GM12878 (cell line): ENCODE results near the gene CBLN1. TPM values are rescaled to one million over a fixed set of nuclear protein-coding genes. Genes with fewer than 3 reads are reported as not detected.

ENCODE experiments used
- ATAC-seq: fragments of 200-7000 bp; cut with Tn5 transposase; 3 replicates; pipeline ENCODE4 v1.9.1; 2020; ENCODE audit warnings: mild to moderate bottlenecking, moderate library complexity
- BruUV-seq: library from RNA; stranded (reverse); fragments of 400-500 nt; replicated peaks from 2 replicates; lab custom pipeline; 2021; lab: Mats Ljungman, UMichigan
- CTCF ChIA-PET: fragments of 300-600 bp; sonication (Branson Sonifier 250); formaldehyde crosslinking; extraction: SDS; loops from one replicate; lab custom pipeline; 2021; ENCODE audit warnings: inconsistent platforms; lab: Yijun Ruan, JAX
- POLR2A ChIA-PET: fragments of 350-600 bp; formaldehyde crosslinking; extraction: SDS; loops from one replicate; lab custom pipeline; 2021; ENCODE audit warnings: inconsistent platforms; lab: Charles Lee
- RAD21 ChIA-PET: fragments of 300-600 bp; sonication (Branson Sonifier 250); formaldehyde crosslinking; loops from one replicate; lab custom pipeline; 2023; ENCODE audit warnings: antibody characterized with exemption; ENCODE audit not compliant: unreplicated experiment; lab: Charles Lee
- SMC1A ChIA-PET: fragments of 300-600 bp; sonication (Branson Sonifier 250); formaldehyde crosslinking; loops from one replicate; lab custom pipeline; 2023; ENCODE audit not compliant: unreplicated experiment, uncharacterized antibody; lab: Charles Lee
- DNase-seq: peaks from one replicate; pipeline ENCODE4 v3.0.0-alpha.2; 2011; ENCODE audit warnings: low read depth, low spot score
- FAIRE-seq: peaks from 3 replicates; lab custom pipeline; 2011; peaks lifted over from hg19 to GRCh38; lab: Jason Lieb, UNC
- H2AFZ ChIP-seq: 2 replicates; pipeline ENCODE4 v1.6.0; 2011; ENCODE audit warnings: low read depth, low read length, control low read depth; ENCODE audit not compliant: control insufficient read depth
- H3K27ac ChIP-seq: 2 replicates; pipeline ENCODE4 v1.5.1; 2011; ENCODE audit warnings: control low read depth; ENCODE audit not compliant: control insufficient read depth, insufficient read depth
- H3K27me3 ChIP-seq, 2 experiments: replicated peaks in 1 of 2; 2 replicates each; pipeline versions ENCODE4 v1.6.0 to v1.6.1; 2011; ENCODE audit warnings: low read length in 1 of 2; ENCODE audit not compliant: control insufficient read depth in 2 of 2, insufficient read depth in 2 of 2
- H3K36me3 ChIP-seq, 2 experiments: 2 replicates each; pipeline ENCODE4 v1.5.1; 2011; ENCODE audit warnings: low read length in 1 of 2; ENCODE audit not compliant: control insufficient read depth in 2 of 2, insufficient read depth in 2 of 2
- H3K4me1 ChIP-seq: 2 replicates; pipeline ENCODE4 v1.6.1; 2011; ENCODE audit warnings: mild to moderate bottlenecking, low read length, moderate library complexity, mixed read lengths; ENCODE audit not compliant: control insufficient read depth, insufficient read depth
- H3K4me2 ChIP-seq: 2 replicates; pipeline ENCODE4 v1.6.0; 2011; ENCODE audit warnings: control low read depth; ENCODE audit not compliant: control insufficient read depth, insufficient read depth
- H3K4me3 ChIP-seq: fragments of 200-600 bp; sonication (generic); 2 replicates; pipeline ENCODE4 v1.5.1; 2016
- H3K79me2 ChIP-seq: 2 replicates; pipeline ENCODE4 v1.6.0; 2011; ENCODE audit warnings: low read length; ENCODE audit not compliant: control insufficient read depth, insufficient read depth
- H3K9ac ChIP-seq: 2 replicates; pipeline ENCODE4 v1.8.0; 2011; ENCODE audit warnings: low read length, control low read depth, mixed read lengths; ENCODE audit not compliant: control insufficient read depth, insufficient read depth
- H3K9me3 ChIP-seq: replicated peaks from 3 replicates; pipeline ENCODE4 v1.5.1; 2011; ENCODE audit warnings: mild to moderate bottlenecking, low read length; ENCODE audit not compliant: control insufficient read depth, insufficient read depth
- H4K20me1 ChIP-seq: 2 replicates; pipeline ENCODE4 v1.6.0; 2011; ENCODE audit not compliant: control insufficient read depth, insufficient read depth
- JUNB ChIP-seq: IDR thresholded peaks from 2 replicates; pipeline ENCODE4 v1.6.1; 2016; ENCODE audit warnings: antibody characterized with exemption, mild to moderate bottlenecking
- PKNOX1 ChIP-seq: fragments of 450-650 bp; IDR thresholded peaks from 2 replicates; pipeline ENCODE4 v1.6.1; 2016; ENCODE audit warnings: mild to moderate bottlenecking
- ZNF592 ChIP-seq: fragments of 450-650 bp; IDR thresholded peaks from 2 replicates; pipeline ENCODE4 v1.6.1; 2017; ENCODE audit warnings: mild to moderate bottlenecking, moderate library complexity
- ZSCAN29 ChIP-seq: fragments of 450-650 bp; IDR thresholded peaks from 2 replicates; pipeline ENCODE4 v1.6.1; 2017; ENCODE audit warnings: mild to moderate bottlenecking, moderate library complexity
- WGBS: methylation state at CpG from one replicate; pipeline ENCODE4 v1.1.6; 2016; ENCODE audit warnings: low lambda C conversion rate; ENCODE audit not compliant: insufficient replicate concordance, insufficient coverage; ENCODE audit errors: missing lambda C conversion rate; 5-methylcytosine and 5-hydroxymethylcytosine counted together
- in situ Hi-C: fragments of 300-500 bp; cut with MboI; formaldehyde crosslinking; loops from 9 replicates; pipeline ENCODE4 v1.14.3; 2018; ENCODE audit warnings: mixed read lengths
- intact Hi-C: fragments of 100-400 bp; cut with micrococcal nuclease; formaldehyde crosslinking; loops from one replicate; pipeline ENCODE4 v1.14.2; 2022; ENCODE audit not compliant: unreplicated experiment
- polyA plus RNA-seq, 11 experiments: library from polyadenylated mRNA; depleted of rRNA in 4 of 11; unstranded in 6 of 11; stranded (reverse) in 5 of 11; fragments of >200 nt; fragmentation: Nextera tagmentation in 4 of 11; fragmentation: Illumina TruSeq in 1 of 11; extraction: Ambion mirVana in 4 of 11; extraction: Trizol in 1 of 11; gene quantifications; 1 replicate in 1 of 11; 2 replicates in 10 of 11; pipeline versions ENCODE4 v1.2.1 to v1.2.3, GENCODE V29; 2011 to 2016; ENCODE audit warnings: inconsistent platforms in 2 of 11, missing spikeins in 2 of 11, low read depth in 1 of 11
- total RNA-seq, 4 experiments: library from RNA; depleted of rRNA in 3 of 4; stranded (reverse); fragments of >200 nt in 3 of 4; fragmentation: Illumina TruSeq in 1 of 4; extraction: Trizol in 1 of 4; gene quantifications; 2 replicates each; pipeline versions ENCODE4 v1.2.1 to v1.2.3, GENCODE V29; 2013 to 2021

The CBLN1 gene
- total and polyA plus RNA-seq, 10 of the 15 experiments (the other 5 are each of a cell fraction or from before 2014, with no cell fraction given), result not detected

GRCh38 chr16:49281480-49281842 lies at the start of gene CBLN1 (continued):
- TF ChIP-seq ZNF592, result no peak

GRCh38 chr16:49330562-49331201 lies 49.0 kb upstream of the CBLN1 start:
- Histone ChIP-seq H3K4me3 (no peak overlapping the region), H3K9me3 (no peaks in the 10 kb centered on the region), H3K4me1 (no peaks in the 10 kb centered on the region), H3K27ac (no peak overlapping the region), H2AFZ (no peak overlapping the region), H3K4me2 (no peak overlapping the region), H3K9ac (no peak overlapping the region), H3K79me2 (no peaks in the 10 kb centered on the region), H4K20me1 (no peaks in the 10 kb centered on the region; the same call in 1 of the 2 replicates), H3K36me3 (no peaks in the 10 kb centered on the region), H3K27me3 (peaks cover 0 to 2% of the 10 kb centered on the region in 2 experiments; a peak in 1 of 4 replicates)
- DNase-seq, result no peak
- 27% methylated on average over 9 of the region's 9 CpGs for WGBS
- TF ChIP-seq PKNOX1 (no peak), ZSCAN29 (no peak), JUNB (no peak)
- in situ Hi-C loops (no loop called here), intact Hi-C loops (no loop called here)
- ChIA-PET SMC1A (no interaction called here), CTCF (no interaction called here), RAD21 (no interaction called here), POLR2A (no interaction called here)
- ATAC-seq, result no peak
- no peak for FAIRE-seq
- no TSS peak for BruUV-seq
